SK-N-SH (cell line): ENCODE data around the gene ACER3. TPM values are rescaled to one million over a fixed set of nuclear protein-coding genes. Genes with fewer than 3 reads are reported as not detected.

Experiments
- CTCF ChIA-PET: fragments of 300-600, 350-600 bp; formaldehyde crosslinking; extraction: SDS; loops from one replicate; lab custom pipeline; 2021; lab: Yijun Ruan, JAX
- POLR2A ChIA-PET: fragments of 350-600 bp; sonication (Branson Sonifier 250); formaldehyde crosslinking; extraction: SDS; loops from one replicate; lab custom pipeline; 2020; ENCODE audit warnings: antibody characterized with exemption, inconsistent platforms; lab: Yijun Ruan, JAX
- DNase-seq: peaks from one replicate; pipeline ENCODE4 v3.0.0; 2012
- H2AFZ ChIP-seq: fragments of 200-600 bp; sonication (generic); 2 replicates; pipeline ENCODE4 v1.8.1; 2016; ENCODE audit warnings: antibody characterized with exemption, mild to moderate bottlenecking, low read depth
- H3F3A ChIP-seq: fragments of 200-600 bp; sonication (generic); replicated peaks from 2 replicates; pipeline ENCODE3; 2016; ENCODE audit warnings: antibody characterized with exemption, mild to moderate bottlenecking; ENCODE audit not compliant: insufficient read depth
- H3K27ac ChIP-seq, 2 experiments: fragments of 200-500 bp in 1 of 2; fragments of 200-600 bp in 1 of 2; sonication (Bioruptor generic) in 1 of 2; sonication (generic), shearing (Covaris generic) in 1 of 2; 2 replicates each; pipeline versions ENCODE4 v1.5.1 to v1.6.1; 2014 to 2016; ENCODE audit warnings: low read depth in 2 of 2, inconsistent platforms in 1 of 2, low read length in 1 of 2, mild to moderate bottlenecking in 1 of 2, mixed read lengths in 1 of 2
- H3K27me3 ChIP-seq: fragments of 200-600 bp; sonication (generic), shearing (Covaris generic); 2 replicates; pipeline ENCODE4 v1.6.1; 2016; ENCODE audit warnings: mixed run types; ENCODE audit not compliant: insufficient read depth
- H3K36me3 ChIP-seq, 2 experiments: fragments of 200-500 bp in 1 of 2; fragments of 200-600 bp in 1 of 2; sonication (Bioruptor generic) in 1 of 2; sonication (generic) in 1 of 2; replicated peaks in 1 of 2; 2 replicates each; pipeline versions ENCODE3 to v1.5.1; 2014 to 2016; ENCODE audit warnings: low read length in 1 of 2, mild to moderate bottlenecking in 1 of 2; ENCODE audit not compliant: insufficient read depth in 2 of 2, control insufficient read depth in 1 of 2
- H3K4me1 ChIP-seq, 2 experiments: fragments of 200-500 bp in 1 of 2; fragments of 200-600 bp in 1 of 2; sonication (Bioruptor generic) in 1 of 2; sonication (generic), shearing (Covaris generic) in 1 of 2; 2 replicates each; pipeline versions ENCODE4 v1.5.1 to v1.6.1; 2014 to 2016; ENCODE audit warnings: low read depth in 1 of 2, low read length in 1 of 2, mixed run types in 1 of 2; ENCODE audit not compliant: insufficient read depth in 2 of 2, control insufficient read depth in 1 of 2
- H3K4me2 ChIP-seq: fragments of 200-600 bp; sonication (generic), shearing (Covaris generic); 2 replicates; pipeline ENCODE4 v1.6.1; 2017; ENCODE audit warnings: mixed run types
- H3K4me3 ChIP-seq, 2 experiments: fragments of 200-500 bp in 1 of 2; fragments of 200-600 bp in 1 of 2; sonication (Bioruptor generic) in 1 of 2; sonication (generic), shearing (Covaris generic) in 1 of 2; 2 replicates each; pipeline versions ENCODE4 v1.5.1 to v1.8.1; 2014 to 2016; ENCODE audit warnings: low read depth in 2 of 2, inconsistent platforms in 1 of 2, low read length in 1 of 2, mild to moderate bottlenecking in 1 of 2, mixed read lengths in 1 of 2, moderate library complexity in 1 of 2
- H3K79me2 ChIP-seq: fragments of 200-600 bp; sonication (generic); 2 replicates; pipeline ENCODE4 v1.8.1; 2017; ENCODE audit warnings: mild to moderate bottlenecking; ENCODE audit not compliant: insufficient read depth
- H3K9ac ChIP-seq: fragments of 200-600 bp; sonication (generic); 2 replicates; pipeline ENCODE4 v1.6.1; 2017; ENCODE audit warnings: mixed run types
- H3K9me2 ChIP-seq: fragments of 200-600 bp; sonication (generic); 2 replicates; pipeline ENCODE4 v1.6.1; 2017; ENCODE audit warnings: mixed run types
- H3K9me3 ChIP-seq: fragments of 200-600 bp; sonication (generic); 2 replicates; pipeline ENCODE4 v1.6.1; 2017; ENCODE audit warnings: mixed run types, mild to moderate bottlenecking, moderate library complexity
- H4K20me1 ChIP-seq: fragments of 200-600 bp; sonication (generic); 2 replicates; pipeline ENCODE4 v1.6.1; 2017; ENCODE audit warnings: mild to moderate bottlenecking, mixed run types; ENCODE audit not compliant: insufficient read depth
- CHD2 ChIP-seq: fragments of 150-350 bp; IDR thresholded peaks from 2 replicates; pipeline ENCODE4 v1.6.1; 2018; ENCODE audit warnings: low read length; ENCODE audit not compliant: partially characterized antibody
- EP300 ChIP-seq, 2 experiments: IDR thresholded peaks; 2 replicates each; pipeline versions ENCODE4 v1.4.0 to v1.6.1; 2012; ENCODE audit warnings: borderline replicate concordance in 1 of 2, low read depth in 1 of 2, low read length in 1 of 2
- FOSL2 ChIP-seq: IDR thresholded peaks from 2 replicates; pipeline ENCODE4 v1.4.0; 2012; ENCODE audit warnings: low read depth, mild to moderate bottlenecking, moderate library complexity, borderline replicate concordance
- FOXJ3 ChIP-seq: sonication (generic); formaldehyde crosslinking; IDR thresholded peaks from 2 replicates; pipeline ENCODE4 v1.5.1; 2020; ENCODE audit warnings: mild to moderate bottlenecking, missing genetic modification reagents
- GATA2 ChIP-seq: sonication (generic); formaldehyde crosslinking; IDR thresholded peaks from 2 replicates; pipeline ENCODE4 v1.5.0; 2020; ENCODE audit warnings: mild to moderate bottlenecking, missing genetic modification reagents
- IRF3 ChIP-seq: fragments of 150-350 bp; IDR thresholded peaks from 2 replicates; pipeline ENCODE4 v1.6.1; 2016; ENCODE audit warnings: mild to moderate bottlenecking, low read depth, low read length
- REST ChIP-seq: IDR thresholded peaks from 2 replicates; pipeline ENCODE4 v1.6.1; 2012; ENCODE audit warnings: mild to moderate bottlenecking, low read depth, low read length, moderate library complexity
- RFX5 ChIP-seq: IDR thresholded peaks from 2 replicates; pipeline ENCODE4 v1.6.1; 2012; ENCODE audit warnings: mild to moderate bottlenecking, improper control_type of control experiment, low read length
- SIN3A ChIP-seq: IDR thresholded peaks from 2 replicates; pipeline ENCODE4 v1.6.1; 2012; ENCODE audit warnings: low read depth, mild to moderate bottlenecking, low read length, moderate library complexity, borderline replicate concordance
- SMC3 ChIP-seq: IDR thresholded peaks from 2 replicates; pipeline ENCODE4 v1.6.1; 2012; ENCODE audit warnings: low read depth, low read length, improper control_type of control experiment
- USF2 ChIP-seq: fragments of 150-350 bp; IDR thresholded peaks from 2 replicates; pipeline ENCODE4 v1.6.1; 2017; ENCODE audit warnings: antibody characterized with exemption, low read length, low read depth, borderline replicate concordance
- YY1 ChIP-seq: IDR thresholded peaks from 2 replicates; pipeline ENCODE4 v1.4.0; 2012; ENCODE audit warnings: low read depth, mild to moderate bottlenecking
- WGBS: methylation state at CpG from one replicate; pipeline ENCODE4 v1.1.6; 2017; ENCODE audit warnings: low lambda C conversion rate; 5-methylcytosine and 5-hydroxymethylcytosine counted together
- polyA plus RNA-seq, 3 experiments: library from polyadenylated mRNA; depleted of rRNA; stranded (reverse); fragments of >200 nt; gene quantifications; 2 replicates each; pipeline ENCODE4 v1.2.3, GENCODE V29; 2012

ACER3 gene
- polyA plus RNA-seq, 1 of the 3 experiments (the other 2 are of a cell fraction), result 5.4 TPM

DNA sequence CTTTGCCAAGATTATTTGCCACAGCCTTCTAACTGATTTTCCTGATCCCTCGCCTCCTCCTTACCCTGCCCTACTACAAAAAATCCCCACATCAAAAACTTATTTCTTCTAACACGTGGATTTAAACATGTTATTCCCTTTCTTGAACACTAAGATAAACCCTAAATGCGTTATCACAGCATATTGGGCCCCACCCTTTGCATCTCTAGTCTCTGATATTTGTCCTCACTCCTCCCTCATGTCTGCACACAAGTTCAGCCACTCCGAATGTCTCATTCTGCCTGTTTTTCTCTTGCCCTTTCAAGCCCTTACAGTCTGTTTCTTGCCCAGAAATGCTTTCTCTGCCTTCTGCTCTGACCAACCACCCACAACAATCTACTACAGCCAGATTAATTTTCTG is 10.6 kb upstream of the ACER3 start:
- Histone ChIP-seq H3F3A (no peaks in the 10 kb centered on the region), H2AFZ (no peak overlapping the region), H3K4me2 (no peak overlapping the region), H3K36me3 (no peaks in the 10 kb centered on the region), H3K4me1 (no peaks in the 10 kb centered on the region; a peak in 1 of 4 replicates), H3K9ac (no peak overlapping the region), H3K9me3 (no peaks in the 10 kb centered on the region), H3K4me3 (no peak overlapping the region), H3K79me2 (no peaks in the 10 kb centered on the region), H3K9me2 (no peaks in the 10 kb centered on the region), H3K27ac (no peak overlapping the region), H4K20me1 (no peaks in the 10 kb centered on the region), H3K27me3 (peaks cover 7% of the 10 kb centered on the region; the same call in 1 of the 2 replicates)
- CTCF ChIA-PET, result interaction anchor here (0.7 to 2.2 kb wide), 4 partner anchors 41 to 128 kb away, joined by 3 to 17 read pairs (median 6); no protein-coding TSS in a partner anchor
- TF ChIP-seq GATA2 (CRISPR knock-in tag) (no peak), YY1 (no peak), SIN3A (no peak), USF2 (no peak), RFX5 (no peak), FOXJ3 (CRISPR knock-in tag) (no peak), SMC3 (no peak), EP300 (IDR thresholded peaks at IDR 0.05; ENCODE audit: borderline replicate concordance in 1 of 2, low read depth in 1 of 2, low read length in 1 of 2) (no peak), FOSL2 (no peak), IRF3 (no peak), REST (no peak), CHD2 (no peak)
- 49% methylated on average over 4 of the region's 4 CpGs for WGBS
- DNase-seq, result no peak
- POLR2A ChIA-PET, result no interaction called here
